GM04504 (cell line): Measurements from ENCODE around the gene RBL2.
A peak's percentile ranks its signal among the peaks of the same experiment; 100 is the strongest.
"Not testable (repeated sequence)": the region's sequence is repeated elsewhere in the genome, so short reads cannot be mapped to it uniquely, and the experiment has no call there.

Experiments used
- DNase-seq: peaks from one replicate; pipeline ENCODE4 v3.0.0-alpha.2; 2012; ENCODE audit warnings: low read depth

Gene RBL2, protein sequence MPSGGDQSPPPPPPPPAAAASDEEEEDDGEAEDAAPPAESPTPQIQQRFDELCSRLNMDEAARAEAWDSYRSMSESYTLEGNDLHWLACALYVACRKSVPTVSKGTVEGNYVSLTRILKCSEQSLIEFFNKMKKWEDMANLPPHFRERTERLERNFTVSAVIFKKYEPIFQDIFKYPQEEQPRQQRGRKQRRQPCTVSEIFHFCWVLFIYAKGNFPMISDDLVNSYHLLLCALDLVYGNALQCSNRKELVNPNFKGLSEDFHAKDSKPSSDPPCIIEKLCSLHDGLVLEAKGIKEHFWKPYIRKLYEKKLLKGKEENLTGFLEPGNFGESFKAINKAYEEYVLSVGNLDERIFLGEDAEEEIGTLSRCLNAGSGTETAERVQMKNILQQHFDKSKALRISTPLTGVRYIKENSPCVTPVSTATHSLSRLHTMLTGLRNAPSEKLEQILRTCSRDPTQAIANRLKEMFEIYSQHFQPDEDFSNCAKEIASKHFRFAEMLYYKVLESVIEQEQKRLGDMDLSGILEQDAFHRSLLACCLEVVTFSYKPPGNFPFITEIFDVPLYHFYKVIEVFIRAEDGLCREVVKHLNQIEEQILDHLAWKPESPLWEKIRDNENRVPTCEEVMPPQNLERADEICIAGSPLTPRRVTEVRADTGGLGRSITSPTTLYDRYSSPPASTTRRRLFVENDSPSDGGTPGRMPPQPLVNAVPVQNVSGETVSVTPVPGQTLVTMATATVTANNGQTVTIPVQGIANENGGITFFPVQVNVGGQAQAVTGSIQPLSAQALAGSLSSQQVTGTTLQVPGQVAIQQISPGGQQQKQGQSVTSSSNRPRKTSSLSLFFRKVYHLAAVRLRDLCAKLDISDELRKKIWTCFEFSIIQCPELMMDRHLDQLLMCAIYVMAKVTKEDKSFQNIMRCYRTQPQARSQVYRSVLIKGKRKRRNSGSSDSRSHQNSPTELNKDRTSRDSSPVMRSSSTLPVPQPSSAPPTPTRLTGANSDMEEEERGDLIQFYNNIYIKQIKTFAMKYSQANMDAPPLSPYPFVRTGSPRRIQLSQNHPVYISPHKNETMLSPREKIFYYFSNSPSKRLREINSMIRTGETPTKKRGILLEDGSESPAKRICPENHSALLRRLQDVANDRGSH

DNA sequence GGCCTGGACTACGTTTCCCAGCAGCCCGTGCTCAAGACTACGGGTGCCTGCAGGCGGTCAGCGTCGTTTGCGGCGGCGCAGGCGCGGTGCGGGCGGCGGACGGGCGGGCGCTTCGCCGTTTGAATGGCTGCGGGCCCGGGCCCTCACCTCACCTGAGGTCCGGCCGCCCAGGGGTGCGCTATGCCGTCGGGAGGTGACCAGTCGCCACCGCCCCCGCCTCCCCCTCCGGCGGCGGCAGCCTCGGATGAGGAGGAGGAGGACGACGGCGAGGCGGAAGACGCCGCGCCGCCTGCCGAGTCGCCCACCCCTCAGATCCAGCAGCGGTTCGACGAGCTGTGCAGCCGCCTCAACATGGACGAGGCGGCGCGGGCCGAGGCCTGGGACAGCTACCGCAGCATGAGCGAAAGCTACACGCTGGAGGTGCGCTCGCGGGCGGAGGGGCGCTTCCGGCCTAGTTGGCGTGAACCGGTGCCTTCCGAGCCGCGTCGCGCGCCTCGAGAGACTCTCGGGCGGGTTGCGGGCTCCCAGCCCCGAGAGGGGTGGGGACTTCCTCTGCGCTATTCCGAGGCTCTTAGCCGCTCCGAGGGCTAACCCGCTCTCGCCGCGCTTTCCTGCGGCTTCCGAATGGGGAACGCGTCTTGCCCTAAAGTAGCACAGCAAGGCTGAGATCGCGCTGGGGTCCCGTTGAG is at the start of gene RBL2:
TSS of gene RBL2 (plus strand) at position 95 of the 689 bp plus-strand sequence. CDS start at position 181, 86 bp downstream.
- peak; percentile 42 for DNase-seq

- not testable (repeated sequence) for DNase-seq
Observed at GRCh38 chr16:53384610-53385009, 49.7 kb upstream of the RBL2 start.

DNA sequence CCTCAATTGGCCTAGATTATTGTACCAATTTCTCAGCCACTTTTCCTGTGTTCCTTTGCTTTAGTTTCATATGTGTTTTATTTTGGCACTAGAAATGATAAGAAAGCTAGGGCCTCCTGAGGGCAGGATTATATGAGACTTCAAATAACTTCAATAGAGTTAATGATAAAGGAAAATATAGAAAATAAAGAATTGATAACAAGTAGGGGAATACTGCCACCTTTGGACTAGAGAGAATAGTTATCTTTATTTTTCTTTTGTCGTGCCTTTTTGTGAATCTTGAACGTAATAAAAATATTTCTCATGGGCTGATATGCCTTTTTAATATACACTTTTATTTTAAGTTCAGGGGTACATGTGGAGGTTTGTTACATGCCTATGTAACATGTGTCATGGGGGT is 29.3 kb upstream of the RBL2 start:
- DNase-seq, result no peak

DNA sequence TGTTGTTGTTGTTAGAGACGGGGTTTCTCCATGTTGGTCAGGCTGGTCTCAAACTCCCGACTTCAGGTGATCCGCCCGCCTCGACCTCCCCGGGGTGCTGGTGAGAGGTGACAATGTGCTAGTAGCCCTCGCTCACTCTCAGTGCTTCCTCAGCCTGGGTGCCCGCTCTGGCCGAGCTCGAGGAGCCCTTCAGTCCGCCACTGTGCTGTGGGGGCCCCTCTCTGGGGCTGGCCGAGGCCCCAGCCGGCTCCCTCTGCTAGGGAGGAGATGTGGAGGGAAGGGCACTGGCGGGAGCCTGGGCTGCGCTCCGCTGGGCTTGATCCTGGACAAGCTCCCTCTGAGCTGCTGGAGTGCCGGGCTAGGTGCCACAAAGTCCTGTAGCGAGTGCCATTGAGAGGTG is 21.7 kb upstream of the RBL2 start:
- DNase-seq, result no peak

- no peak for DNase-seq
Observed at GRCh38 chr16:53413864-53414263, 20.4 kb upstream of the RBL2 start.

- DNase-seq, result no peak
Observed at GRCh38 chr16:53414381-53414780, 19.9 kb upstream of the RBL2 start.

DNA sequence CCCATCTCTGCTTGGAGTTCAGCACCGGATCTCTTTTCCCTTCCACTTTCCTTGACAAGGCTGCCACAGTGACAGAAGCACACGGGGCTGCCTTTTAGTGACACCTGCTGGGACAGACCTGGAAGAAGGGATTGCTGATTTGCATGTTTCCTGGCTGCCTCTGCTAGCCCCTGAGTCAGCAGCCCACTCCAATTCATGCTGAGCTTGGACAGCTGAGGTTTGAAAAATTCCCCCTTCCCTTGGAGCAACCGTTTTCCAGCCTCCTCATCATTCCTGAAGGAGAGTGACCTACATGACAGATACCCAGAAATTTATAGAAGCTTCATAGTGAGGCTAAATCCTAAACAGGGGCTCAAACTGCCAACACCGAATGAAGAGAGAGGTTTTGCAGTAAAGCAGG is 18.8 kb upstream of the RBL2 start:
- DNase-seq, result no peak

- DNase-seq, result peak; percentile 26
Observed at GRCh38 chr16:53417011-53417410, 17.3 kb upstream of the RBL2 start.

- DNase-seq, result no peak
Observed at GRCh38 chr16:53417976-53418375, 16.3 kb upstream of the RBL2 start.

DNA sequence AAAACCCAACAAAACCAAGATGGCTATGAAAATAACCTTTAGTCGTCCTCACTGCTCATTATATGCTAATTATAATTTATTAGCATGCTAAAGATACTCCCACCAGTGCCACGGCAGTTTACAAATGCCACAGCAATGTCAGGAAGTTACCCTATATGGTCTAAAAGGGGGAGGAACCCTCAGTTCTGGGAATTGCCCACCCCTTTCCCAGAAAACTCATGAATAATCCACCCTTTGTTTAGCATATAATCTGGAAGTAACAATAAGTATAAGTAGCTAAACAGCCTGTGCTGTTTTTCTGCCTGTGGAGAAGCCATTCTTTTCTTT is 14.9 kb upstream of the RBL2 start:
- not testable (repeated sequence) for DNase-seq

GRCh38 chr16:53421248-53421647 is 13.0 kb upstream of the RBL2 start:
- no peak for DNase-seq

DNA sequence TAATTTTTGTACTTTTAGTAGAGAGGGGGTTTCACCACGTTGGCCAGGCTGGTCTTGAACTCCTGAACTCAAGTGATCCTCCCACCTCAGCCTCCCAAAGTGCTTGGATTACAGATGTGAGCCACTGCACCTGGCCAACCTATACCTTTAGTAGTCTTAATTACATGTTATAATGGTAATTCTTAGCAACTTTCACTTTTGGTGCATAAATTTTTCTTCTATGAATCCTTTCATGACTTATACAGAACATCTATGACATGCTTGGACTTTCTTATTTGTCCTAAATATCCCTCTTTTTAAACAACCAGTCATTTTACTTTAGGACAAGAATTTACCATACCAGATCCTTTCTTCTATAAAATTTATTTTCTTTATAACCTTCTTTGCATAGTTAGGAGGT is 10.3 kb upstream of the RBL2 start:
- DNase-seq, result not testable (repeated sequence)

DNA sequence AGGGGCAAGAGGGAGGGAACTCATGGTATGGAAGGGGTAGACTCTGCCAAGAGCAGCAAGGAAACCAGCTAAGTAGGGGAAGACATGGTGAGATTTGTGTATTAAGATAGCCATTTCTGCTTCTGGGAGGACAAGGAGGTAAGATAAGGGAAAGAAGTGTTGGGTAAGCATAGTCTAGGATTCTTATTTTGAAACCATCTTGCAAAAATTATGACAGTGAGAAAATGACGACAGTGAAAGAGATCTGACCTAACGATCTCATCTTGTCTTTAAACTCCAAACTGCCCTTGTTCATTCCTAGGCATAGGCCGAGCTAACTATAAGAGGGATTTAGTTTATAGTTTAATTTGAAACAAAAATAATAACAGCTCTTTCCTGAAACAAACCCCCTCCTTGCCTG is 5.6 kb upstream of the RBL2 start:
- DNase-seq, result no peak

GRCh38 chr16:53429221-53429943 is 4.9 kb upstream of the RBL2 start:
- peak; percentile 29 for DNase-seq

DNA sequence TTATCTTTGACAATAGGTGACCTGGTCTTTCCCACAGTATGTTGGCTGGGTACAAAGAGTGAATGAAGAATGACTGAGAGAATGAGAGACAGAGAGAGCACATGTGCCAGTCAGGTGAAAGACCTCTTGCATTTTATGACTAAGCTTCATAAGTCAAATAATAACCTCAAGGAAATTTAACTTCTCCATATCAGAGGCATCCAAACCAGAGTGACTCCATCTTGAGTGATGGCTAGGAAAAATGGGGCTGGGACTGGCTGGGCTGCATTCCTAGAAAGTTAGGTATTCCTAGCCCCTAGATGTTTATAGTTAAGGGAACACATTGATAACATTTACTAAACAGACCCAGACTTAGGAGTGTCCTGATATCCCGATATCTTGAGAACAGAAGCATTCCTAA is 3.9 kb upstream of the RBL2 start:
- DNase-seq, result no peak

DNA sequence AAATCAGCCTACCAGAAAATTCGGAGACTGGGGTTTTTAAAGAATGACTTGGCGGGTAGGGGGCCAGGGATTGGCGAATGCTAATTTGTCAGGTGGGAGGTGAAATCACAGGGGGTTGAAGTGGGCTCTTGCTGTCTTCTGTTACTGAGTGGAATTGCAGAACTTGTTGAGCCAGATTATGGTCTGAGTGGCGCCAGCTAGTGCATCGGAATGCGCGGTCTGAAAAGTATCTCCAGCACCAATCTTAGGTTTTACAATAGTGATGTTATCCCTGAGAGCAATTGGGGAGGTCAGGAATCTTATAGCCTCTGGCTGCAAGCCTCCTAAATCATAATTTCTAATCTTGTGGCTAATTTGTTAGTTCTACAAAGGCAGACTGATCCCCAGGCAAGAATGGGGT is 762 bp upstream of the RBL2 start:
- DNase-seq, result no peak

DNA sequence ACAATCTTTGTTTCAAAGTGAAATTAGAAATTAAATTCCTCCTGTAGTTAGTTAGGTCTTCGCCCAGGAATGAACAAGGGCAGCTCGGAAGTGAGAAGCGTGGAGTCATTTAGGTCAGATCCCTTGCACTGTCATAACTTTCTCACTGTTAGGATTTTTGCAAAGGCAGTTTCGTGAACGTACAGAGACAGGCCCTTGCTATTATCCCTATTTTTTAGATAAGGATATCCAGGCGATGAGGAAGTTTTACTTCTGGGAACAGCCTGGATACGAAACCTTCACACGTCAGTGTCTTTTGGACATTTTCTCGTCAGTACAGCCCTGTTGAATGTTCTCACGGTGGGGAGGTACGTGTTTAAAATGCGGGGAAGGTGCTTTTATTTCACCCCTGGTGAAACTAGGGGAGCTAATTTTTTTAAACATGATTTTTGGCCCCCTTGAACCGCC is 318 bp upstream of the RBL2 start:
- DNase-seq, result no peak

- peak; percentile 74 for DNase-seq
Observed at GRCh38 chr16:53435066-53435688, 906 bp downstream of the RBL2 start.

DNA sequence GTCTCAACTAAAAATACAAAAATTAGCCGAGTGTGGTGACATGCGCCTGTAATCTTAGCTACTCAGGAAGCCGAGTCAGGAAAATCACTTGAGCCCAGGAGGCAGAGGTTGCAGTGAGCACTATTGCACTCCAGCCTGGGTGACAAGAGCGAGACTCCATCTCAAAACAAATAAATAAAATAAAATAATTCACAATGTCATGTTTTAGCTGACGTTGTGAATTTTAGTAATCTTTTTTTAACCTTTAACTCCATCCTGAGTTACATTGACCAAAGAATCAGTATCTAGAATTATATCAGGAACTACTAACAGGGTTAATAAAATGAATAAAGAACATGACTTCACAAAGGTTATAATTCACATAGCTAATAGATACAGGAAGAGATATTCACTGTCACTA is 5.9 kb downstream of the RBL2 start:
- DNase-seq, result no peak

GRCh38 chr16:53445534-53445933 is 11.3 kb downstream of the RBL2 start:
- no peak for DNase-seq

GRCh38 chr16:53446090-53446489 is 11.8 kb downstream of the RBL2 start:
- no peak for DNase-seq
